HepG2 (cell line): ENCODE data around the gene CDC42BPG. TPM values are rescaled to one million over a fixed set of nuclear protein-coding genes. Genes with fewer than 3 reads are reported as not detected.

Experiments used
- GLI4 ChIP-seq: sonication (generic); formaldehyde crosslinking; IDR thresholded peaks from 2 replicates; pipeline ENCODE4 v1.5.1; 2020; ENCODE audit warnings: missing genetic modification reagents, mild to moderate bottlenecking, moderate library complexity, borderline replicate concordance
- KLF16 ChIP-seq, 2 experiments: sonication (generic) in 1 of 2; formaldehyde crosslinking in 1 of 2; IDR thresholded peaks; 2 replicates each; pipeline versions ENCODE4 v1.6.1 to v1.8.0; 2016 to 2023; ENCODE audit warnings: missing genetic modification reagents in 2 of 2, missing compliant biosample characterization in 1 of 2
- MED1 ChIP-seq: sonication (generic); formaldehyde crosslinking; IDR thresholded peaks from 2 replicates; pipeline ENCODE4 v1.4.0; 2020; ENCODE audit warnings: missing genetic modification reagents
- MXD4 ChIP-seq: IDR thresholded peaks from 2 replicates; pipeline ENCODE4 v1.6.1; 2016; ENCODE audit warnings: mild to moderate bottlenecking, missing biosample characterization, missing genetic modification reagents
- MXI1 ChIP-seq: IDR thresholded peaks from 3 replicates; pipeline ENCODE4 v1.6.1; 2012; ENCODE audit warnings: low read depth, low read length, inconsistent platforms, borderline replicate concordance
- NR1H2 ChIP-seq: sonication (generic); formaldehyde crosslinking; IDR thresholded peaks from 2 replicates; pipeline ENCODE4 v1.8.1; 2022; ENCODE audit warnings: low read depth, missing genetic modification reagents, borderline replicate concordance
- PCBP2 ChIP-seq: fragments of 200-400 bp; formaldehyde crosslinking; optimal IDR thresholded peaks from 2 replicates; pipeline ENCODE3; 2018; ENCODE audit warnings: low read length, low read depth; ENCODE audit not compliant: poor library complexity, severe bottlenecking
- SIN3B ChIP-seq: fragments of 150-350 bp; IDR thresholded peaks from 2 replicates; pipeline ENCODE4 v1.6.1; 2014; ENCODE audit warnings: low read length
- SNAPC4 ChIP-seq: sonication (generic); formaldehyde crosslinking; IDR thresholded peaks from 2 replicates; pipeline ENCODE4 v1.4.0; 2020; ENCODE audit warnings: mild to moderate bottlenecking, missing genetic modification reagents
- SYNCRIP ChIP-seq: fragments of 200-400 bp; formaldehyde crosslinking; IDR thresholded peaks from 2 replicates; pipeline ENCODE4 v1.6.1; 2018; ENCODE audit warnings: mild to moderate bottlenecking, low read depth, low read length; ENCODE audit not compliant: insufficient read depth
- YEATS4 ChIP-seq: sonication (generic); formaldehyde crosslinking; IDR thresholded peaks from 2 replicates; pipeline ENCODE4 v1.4.0; 2020; ENCODE audit warnings: missing genetic modification reagents, borderline replicate concordance
- ZNF10 ChIP-seq: sonication (generic); formaldehyde crosslinking; IDR thresholded peaks from 2 replicates; pipeline ENCODE4 v1.4.0; 2020; ENCODE audit warnings: mild to moderate bottlenecking, low read depth, missing genetic modification reagents, borderline replicate concordance
- ZNF101 ChIP-seq: sonication (generic); formaldehyde crosslinking; IDR thresholded peaks from 2 replicates; pipeline ENCODE4 v1.4.0; 2020; ENCODE audit warnings: mild to moderate bottlenecking, low read depth, missing genetic modification reagents, borderline replicate concordance
- ZNF329 ChIP-seq: sonication (generic); formaldehyde crosslinking; IDR thresholded peaks from 2 replicates; pipeline ENCODE4 v1.9.0; 2021; ENCODE audit warnings: low read depth, mild to moderate bottlenecking, missing genetic modification reagents
- ZNF678 ChIP-seq: sonication (generic); formaldehyde crosslinking; IDR thresholded peaks from 2 replicates; pipeline ENCODE4 v1.4.0; 2020; ENCODE audit warnings: mild to moderate bottlenecking, missing genetic modification reagents
- ZNF713 ChIP-seq: sonication (generic); formaldehyde crosslinking; IDR thresholded peaks from 2 replicates; pipeline ENCODE4 v1.4.0; 2020; ENCODE audit warnings: mild to moderate bottlenecking, missing genetic modification reagents
- ZNF878 ChIP-seq: sonication (generic); formaldehyde crosslinking; IDR thresholded peaks from 2 replicates; pipeline ENCODE4 v1.8.1; 2023; ENCODE audit warnings: mild to moderate bottlenecking, missing genetic modification reagents, moderate library complexity
- polyA plus RNA-seq, 8 experiments: library from polyadenylated mRNA; depleted of rRNA in 3 of 8; stranded (reverse) in 7 of 8; unstranded in 1 of 8; fragments of >200 nt; fragmentation: Illumina TruSeq in 4 of 8; extraction: Trizol in 4 of 8; gene quantifications; 2 replicates each; pipeline versions ENCODE4 v1.2.1 to v1.2.3, GENCODE V29; 2011 to 2016; ENCODE audit warnings: low read depth in 4 of 8, missing spikeins in 1 of 8, mixed read lengths in 1 of 8; ENCODE audit not compliant: insufficient read depth in 1 of 8
- total RNA-seq, 5 experiments: library from RNA; depleted of rRNA; stranded (reverse); fragments of >200 nt; fragmentation: Illumina TruSeq; extraction: Trizol; gene quantifications; 2 replicates each; pipeline ENCODE4 v1.2.3, GENCODE V29; 2016; ENCODE audit warnings: low read depth in 1 of 5
- TF ChIP-seq, protein P1 (sequence below): sonication (generic); formaldehyde crosslinking; IDR thresholded peaks from 2 replicates; pipeline ENCODE4 v1.4.0; 2020; ENCODE audit warnings: missing genetic modification reagents; ENCODE audit errors: not compliant biosample characterization
- TF ChIP-seq, protein P2 (sequence below): sonication (generic); formaldehyde crosslinking; IDR thresholded peaks from 2 replicates; pipeline ENCODE4 v1.4.0; 2020; ENCODE audit warnings: missing genetic modification reagents

The CDC42BPG gene
- total and polyA plus RNA-seq, 2 of the 13 experiments (the other 11 are each of a cell fraction or from before 2014, with no cell fraction given), result 0.55 to 1.4 TPM

GRCh38 chr11:64893194-64894069 lies 49.0 kb upstream of the CDC42BPG start (continued):
- TF ChIP-seq SNAPC4 (CRISPR knock-in tag), result peak; percentile 45; the same call in 1 of the 2 replicates
- TF ChIP-seq ZNF678, result peak; percentile 73; the same call in 1 of the 2 replicates
- TF ChIP-seq NR1H2 (CRISPR knock-in tag), result no peak
- TF ChIP-seq ZNF329 (CRISPR knock-in tag), result no peak
- TF ChIP-seq ZNF10 (CRISPR knock-in tag), result no peak
- TF ChIP-seq ZNF878 (CRISPR knock-in tag), result 0 out of 2 replicates have a peak, but pooled peaks have one; percentile 22
- TF ChIP-seq GLI4 (CRISPR knock-in tag), result no peak
- TF ChIP-seq, protein P1, sequence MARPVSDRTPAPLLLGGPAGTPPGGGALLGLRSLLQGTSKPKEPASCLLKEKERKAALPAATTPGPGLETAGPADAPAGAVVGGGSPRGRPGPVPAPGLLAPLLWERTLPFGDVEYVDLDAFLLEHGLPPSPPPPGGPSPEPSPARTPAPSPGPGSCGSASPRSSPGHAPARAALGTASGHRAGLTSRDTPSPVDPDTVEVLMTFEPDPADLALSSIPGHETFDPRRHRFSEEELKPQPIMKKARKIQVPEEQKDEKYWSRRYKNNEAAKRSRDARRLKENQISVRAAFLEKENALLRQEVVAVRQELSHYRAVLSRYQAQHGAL (CRISPR knock-in tag), result peak; percentile 56
- no peak for TF ChIP-seq PCBP2
- TF ChIP-seq MXD4 (CRISPR knock-in tag), result peak; percentile 86; the same call in 1 of the 2 replicates
- TF ChIP-seq, protein P2, sequence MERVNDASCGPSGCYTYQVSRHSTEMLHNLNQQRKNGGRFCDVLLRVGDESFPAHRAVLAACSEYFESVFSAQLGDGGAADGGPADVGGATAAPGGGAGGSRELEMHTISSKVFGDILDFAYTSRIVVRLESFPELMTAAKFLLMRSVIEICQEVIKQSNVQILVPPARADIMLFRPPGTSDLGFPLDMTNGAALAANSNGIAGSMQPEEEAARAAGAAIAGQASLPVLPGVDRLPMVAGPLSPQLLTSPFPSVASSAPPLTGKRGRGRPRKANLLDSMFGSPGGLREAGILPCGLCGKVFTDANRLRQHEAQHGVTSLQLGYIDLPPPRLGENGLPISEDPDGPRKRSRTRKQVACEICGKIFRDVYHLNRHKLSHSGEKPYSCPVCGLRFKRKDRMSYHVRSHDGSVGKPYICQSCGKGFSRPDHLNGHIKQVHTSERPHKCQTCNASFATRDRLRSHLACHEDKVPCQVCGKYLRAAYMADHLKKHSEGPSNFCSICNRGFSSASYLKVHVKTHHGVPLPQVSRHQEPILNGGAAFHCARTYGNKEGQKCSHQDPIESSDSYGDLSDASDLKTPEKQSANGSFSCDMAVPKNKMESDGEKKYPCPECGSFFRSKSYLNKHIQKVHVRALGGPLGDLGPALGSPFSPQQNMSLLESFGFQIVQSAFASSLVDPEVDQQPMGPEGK (CRISPR knock-in tag), result peak; percentile 93
- TF ChIP-seq ZNF101 (CRISPR knock-in tag), result no peak
- peak; percentile 70; the same call in 1 of the 3 replicates for TF ChIP-seq MXI1
- TF ChIP-seq MED1 (CRISPR knock-in tag), result peak; percentile 89
- no peak for TF ChIP-seq SIN3B
- TF ChIP-seq SYNCRIP, result no peak
- 0 out of 2 replicates have a peak, but pooled peaks have one; percentile 70 for TF ChIP-seq ZNF713 (CRISPR knock-in tag)
- TF ChIP-seq YEATS4 (CRISPR knock-in tag), result peak; percentile 62
- peak in 1 of 2 experiments; percentile 77; a peak in 1 of 4 replicates for TF ChIP-seq KLF16 (CRISPR knock-in tag; IDR thresholded peaks at IDR 0.05)
